ENCODE results near the gene TC2N. TPM values are rescaled to one million over a fixed set of nuclear protein-coding genes. Genes with fewer than 3 reads are reported as not detected.
"Not testable (repeated sequence)": the region's sequence is repeated elsewhere in the genome, so short reads cannot be mapped to it uniquely, and the experiment has no call there.

TC2N gene
- total RNA-seq, 1 donor from 2014 or later: 50.3 TPM

GRCh38 chr14:91748049-91748448 is 119.3 kb downstream of the TC2N start:
- no peak for DNase-seq (ENCODE audit: extremely low spot score in 2 of 2)
- TF ChIP-seq POLR2AphosphoS5 (IDR thresholded peaks at IDR 0.05; ENCODE audit: insufficient read depth in 1 of 2, low read depth in 1 of 2) (no peak), CTCF (IDR thresholded peaks at IDR 0.05) (no peak), POLR2A (IDR thresholded peaks at IDR 0.05) (no peak)
- Histone ChIP-seq H3K27me3 (no peaks in the 10 kb centered on the region), H3K4me3 (no peak overlapping the region), H3K9me3 (no peaks in the 10 kb centered on the region), H3K27ac (no peak overlapping the region), H3K36me3 (no peaks in the 10 kb centered on the region), H3K4me1 (no peaks in the 10 kb centered on the region)
- intact Hi-C loops (cut with DNase I): no loop called here

- no peaks in the 10 kb centered on the region for H3K36me3 ChIP-seq
- no peaks in the 10 kb centered on the region for H3K27me3 ChIP-seq
- no peak for TF ChIP-seq POLR2A (IDR thresholded peaks at IDR 0.05)
- TF ChIP-seq CTCF (IDR thresholded peaks at IDR 0.05): no peak
- TF ChIP-seq POLR2AphosphoS5 (IDR thresholded peaks at IDR 0.05; ENCODE audit: insufficient read depth in 1 of 2, low read depth in 1 of 2): no peak
- intact Hi-C loops (cut with DNase I): no loop called here
- no peaks in the 10 kb centered on the region for H3K9me3 ChIP-seq
- H3K4me3 ChIP-seq: no peak overlapping the region
- no peak for DNase-seq (ENCODE audit: extremely low spot score in 2 of 2)
- H3K4me1 ChIP-seq: no peaks in the 10 kb centered on the region
- no peak overlapping the region for H3K27ac ChIP-seq
Measured at GRCh38 chr14:91745344-91745743, 122.0 kb downstream of the TC2N start.

GRCh38 chr14:91744068-91744480 is 123.3 kb downstream of the TC2N start:
- no peak for TF ChIP-seq CTCF (IDR thresholded peaks at IDR 0.05)
- TF ChIP-seq POLR2AphosphoS5 (IDR thresholded peaks at IDR 0.05; ENCODE audit: insufficient read depth in 1 of 2, low read depth in 1 of 2): no peak
- no peak for TF ChIP-seq POLR2A (IDR thresholded peaks at IDR 0.05)
- no peaks in the 10 kb centered on the region for H3K9me3 ChIP-seq
- intact Hi-C loops (cut with DNase I): no loop called here
- H3K36me3 ChIP-seq: no peaks in the 10 kb centered on the region
- DNase-seq (ENCODE audit: extremely low spot score in 2 of 2): no peak
- H3K4me3 ChIP-seq: no peak overlapping the region
- no peaks in the 10 kb centered on the region for H3K27me3 ChIP-seq
- H3K27ac ChIP-seq: no peak overlapping the region
- no peaks in the 10 kb centered on the region for H3K4me1 ChIP-seq

DNA sequence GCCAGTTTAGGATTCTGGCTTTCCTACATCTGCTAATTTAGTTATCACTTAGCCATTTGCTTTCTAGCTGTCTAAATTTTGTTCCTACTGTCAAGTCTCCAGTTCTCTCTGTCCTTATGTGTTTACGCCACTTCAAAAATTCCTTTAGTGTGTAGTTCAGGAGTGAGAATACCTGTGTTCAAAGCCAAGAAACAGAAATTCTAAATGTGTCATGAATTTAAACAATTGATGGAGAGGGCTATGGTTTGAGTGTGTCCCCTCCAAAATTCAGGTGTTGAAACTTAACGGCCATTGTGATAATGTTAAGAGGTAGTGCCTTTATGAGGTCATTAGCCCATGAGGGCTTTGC is 124.1 kb downstream of the TC2N start:
- no peaks in the 10 kb centered on the region for H3K36me3 ChIP-seq
- H3K4me1 ChIP-seq: no peaks in the 10 kb centered on the region
- H3K4me3 ChIP-seq: no peak overlapping the region
- no peak overlapping the region for H3K27ac ChIP-seq
- H3K9me3 ChIP-seq: no peaks in the 10 kb centered on the region
- intact Hi-C loops (cut with DNase I): no loop called here
- no peaks in the 10 kb centered on the region for H3K27me3 ChIP-seq
- no peak for DNase-seq (ENCODE audit: extremely low spot score in 2 of 2)
- no peak for TF ChIP-seq POLR2AphosphoS5 (IDR thresholded peaks at IDR 0.05; ENCODE audit: insufficient read depth in 1 of 2, low read depth in 1 of 2)
- no peak for TF ChIP-seq CTCF (IDR thresholded peaks at IDR 0.05)
- TF ChIP-seq POLR2A (IDR thresholded peaks at IDR 0.05): no peak

GRCh38 chr14:91742621-91743304 is 124.6 kb downstream of the TC2N start:
- TF ChIP-seq POLR2A (IDR thresholded peaks at IDR 0.05) (no peak), CTCF (IDR thresholded peaks at IDR 0.05) (no peak), POLR2AphosphoS5 (IDR thresholded peaks at IDR 0.05; ENCODE audit: insufficient read depth in 1 of 2, low read depth in 1 of 2) (no peak)
- intact Hi-C loops (cut with DNase I): no loop called here
- Histone ChIP-seq H3K27me3 (no peaks in the 10 kb centered on the region), H3K4me1 (no peaks in the 10 kb centered on the region), H3K36me3 (no peaks in the 10 kb centered on the region), H3K27ac (no peak overlapping the region), H3K4me3 (no peak overlapping the region), H3K9me3 (no peaks in the 10 kb centered on the region)
- no peak for DNase-seq (ENCODE audit: extremely low spot score in 2 of 2)

GRCh38 chr14:91739867-91740266 is 127.5 kb downstream of the TC2N start:
- DNase-seq (ENCODE audit: extremely low spot score in 2 of 2); H3K9me3 ChIP-seq; H3K36me3 ChIP-seq; H3K27ac ChIP-seq; H3K4me1 ChIP-seq; H3K4me3 ChIP-seq; intact Hi-C loops (cut with DNase I); H3K27me3 ChIP-seq: not testable (repeated sequence)
